ENCODE data around the gene DMD.
"Not testable (repeated sequence)": the region's sequence is repeated elsewhere in the genome, so short reads cannot be mapped to it uniquely, and the experiment has no call there.

Gene DMD

DNA sequence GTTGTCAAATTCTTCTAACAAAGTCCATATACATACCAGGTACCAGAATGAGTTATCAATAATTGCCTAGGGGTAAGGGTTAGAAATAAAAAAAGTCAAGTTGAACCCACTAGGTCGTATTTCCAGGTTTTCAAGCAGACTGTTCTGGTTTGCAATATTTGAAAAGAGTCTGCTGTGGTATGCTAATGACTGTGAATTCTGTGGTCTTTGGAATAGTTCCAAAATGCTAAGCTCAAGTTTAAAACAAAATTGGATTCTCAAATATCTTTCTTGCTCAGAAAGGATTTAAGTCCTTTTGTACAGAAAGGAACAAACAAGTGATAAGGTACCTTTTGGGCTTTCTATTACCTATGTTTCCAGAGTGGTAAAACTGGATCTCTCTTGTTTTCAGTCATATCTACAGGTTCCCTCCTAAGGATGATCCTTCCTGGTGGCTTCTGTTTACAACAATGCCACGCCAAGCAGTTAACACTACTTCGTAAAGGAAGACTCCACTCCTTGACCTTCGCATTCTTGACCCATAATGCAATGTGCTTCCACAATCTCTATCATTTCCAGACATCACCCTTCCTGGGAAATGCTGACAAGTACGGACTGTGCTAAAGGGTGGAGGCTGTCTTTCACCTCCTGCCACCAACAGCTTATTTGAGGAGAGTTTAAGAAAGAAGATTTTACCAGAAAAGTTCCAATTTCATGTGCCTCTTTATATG lies 1607.8 kb downstream of the DMD start:
- Mint-ChIP-seq H3K9me3 (no peaks in the 10 kb centered on the region), H3K4me1 (no peaks in the 10 kb centered on the region), H3K27me3 (no peaks in the 10 kb centered on the region), H3K36me3 (no peaks in the 10 kb centered on the region), H3K27ac (no peak overlapping the region), H3K4me3 (no peak overlapping the region)
- no peak for DNase-seq
- CTCF ChIA-PET = no interaction called here

DNA sequence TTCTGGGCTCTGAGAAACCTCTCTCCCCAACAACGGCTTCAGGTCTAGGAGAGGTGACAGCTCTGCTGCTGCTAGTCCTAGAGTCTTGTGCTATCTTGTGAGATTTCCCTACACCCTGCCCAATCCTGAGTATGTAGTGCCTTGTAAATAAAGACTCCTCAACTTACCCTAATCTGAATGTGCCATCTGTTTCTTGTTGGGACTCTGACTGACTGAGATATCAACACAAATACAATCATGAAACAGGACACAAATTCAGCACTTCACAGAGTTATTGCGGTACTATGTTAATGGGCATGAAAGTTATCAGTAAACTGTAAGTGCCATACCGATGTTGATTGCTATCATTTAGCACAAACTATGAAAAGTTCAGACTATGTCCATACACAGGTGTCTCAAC lies 1610.5 kb downstream of the DMD start:
- CTCF ChIA-PET = no interaction called here
- Mint-ChIP-seq H3K4me3 (no peak overlapping the region), H3K9me3 (no peaks in the 10 kb centered on the region), H3K27ac (no peak overlapping the region), H3K4me1 (no peaks in the 10 kb centered on the region), H3K27me3 (no peaks in the 10 kb centered on the region), H3K36me3 (no peaks in the 10 kb centered on the region)
- no peak for DNase-seq

DNA sequence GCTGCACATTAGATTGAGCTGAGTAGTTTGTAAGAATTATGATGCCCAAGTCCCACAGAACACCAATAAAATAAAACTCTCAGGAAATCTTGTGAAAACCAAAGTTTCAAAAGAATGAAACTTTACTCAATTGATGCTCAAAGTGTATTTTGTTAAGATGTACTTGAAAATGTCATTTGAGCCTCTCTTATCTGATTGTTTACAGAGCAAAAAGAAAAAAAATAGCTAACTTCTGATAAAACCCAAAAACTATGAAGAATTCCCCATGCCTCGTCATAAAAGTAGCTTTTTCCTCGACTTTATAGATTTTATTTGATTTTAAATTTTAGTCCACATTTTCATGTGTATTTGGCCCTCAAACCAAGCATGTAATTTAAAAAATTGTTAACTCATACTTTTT lies 1618.0 kb downstream of the DMD start:
- DNase-seq = no peak
- Mint-ChIP-seq H3K36me3 (no peaks in the 10 kb centered on the region), H3K9me3 (no peaks in the 10 kb centered on the region), H3K27me3 (no peaks in the 10 kb centered on the region), H3K4me1 (no peaks in the 10 kb centered on the region), H3K4me3 (no peak overlapping the region), H3K27ac (no peak overlapping the region)
- CTCF ChIA-PET = no interaction called here

DNA sequence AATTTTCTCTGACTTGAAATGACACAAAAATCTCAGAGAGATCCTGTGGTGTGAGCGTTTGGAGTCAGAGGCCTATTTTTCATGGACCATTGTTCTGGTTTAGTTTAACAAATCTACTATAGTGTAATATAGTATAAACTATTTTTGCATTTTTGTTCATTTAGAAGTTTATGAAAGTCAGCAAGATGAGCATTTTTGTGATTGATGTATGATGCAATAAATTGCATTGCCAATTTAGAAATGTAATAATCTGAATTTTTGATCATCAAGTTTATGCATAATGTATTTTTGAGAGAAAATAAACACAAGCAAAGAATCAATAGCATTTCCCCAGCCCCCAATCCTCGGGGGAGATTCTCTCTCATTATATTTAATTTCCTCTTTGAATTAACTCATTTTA lies 1620.0 kb downstream of the DMD start:
- H3K4me3 Mint-ChIP-seq = no peak overlapping the region
- no peaks in the 10 kb centered on the region for H3K9me3 Mint-ChIP-seq
- H3K36me3 Mint-ChIP-seq = no peaks in the 10 kb centered on the region
- no peak overlapping the region for H3K27ac Mint-ChIP-seq
- CTCF ChIA-PET = no interaction called here
- H3K27me3 Mint-ChIP-seq = no peaks in the 10 kb centered on the region
- DNase-seq = no peak
- H3K4me1 Mint-ChIP-seq = no peaks in the 10 kb centered on the region

DNA sequence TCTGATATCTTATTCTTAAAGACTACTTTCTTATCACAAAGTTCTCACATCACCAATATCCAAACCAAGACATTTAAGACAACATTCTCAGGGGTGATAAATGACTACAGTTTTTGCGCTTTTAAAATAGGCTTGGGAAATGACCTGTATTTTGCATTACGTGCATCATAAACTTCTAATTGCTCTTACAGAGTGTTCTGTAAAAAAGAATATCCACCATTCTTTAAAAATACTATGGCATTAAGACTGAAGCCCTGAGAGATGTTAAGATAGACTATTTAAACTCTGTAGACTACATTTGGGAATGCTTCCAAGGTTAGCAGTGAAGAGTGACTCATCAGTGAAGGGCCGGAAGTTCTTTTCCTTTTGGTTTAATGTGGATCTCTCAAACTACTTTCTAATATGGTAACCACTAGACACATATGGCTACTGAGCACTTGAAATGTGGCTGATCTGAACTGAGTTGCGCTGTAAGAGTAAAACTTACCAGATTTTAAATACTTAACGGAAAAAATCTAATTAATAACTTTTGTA lies 1620.7 kb downstream of the DMD start:
- H3K36me3 Mint-ChIP-seq = no peaks in the 10 kb centered on the region

DNA sequence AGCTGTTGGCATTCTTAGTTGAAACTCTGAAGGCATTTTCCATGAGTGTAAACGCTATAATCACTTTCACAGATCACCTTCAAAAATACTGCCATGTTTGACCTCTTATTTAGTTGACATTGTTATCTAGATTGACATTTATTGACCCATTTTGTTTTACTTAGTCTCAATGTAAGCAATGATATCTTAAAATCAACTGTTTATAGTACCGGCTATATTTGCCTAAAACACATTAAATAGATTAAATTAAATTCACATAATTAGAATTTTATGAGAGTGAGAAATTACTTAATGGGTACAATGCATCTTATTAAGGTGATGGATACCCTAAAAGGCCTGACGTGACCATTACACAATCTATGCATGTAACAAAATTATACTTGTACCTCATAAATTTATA lies 1621.8 kb downstream of the DMD start:
- CTCF ChIA-PET = no interaction called here
- no peaks in the 10 kb centered on the region for H3K27me3 Mint-ChIP-seq
- H3K36me3 Mint-ChIP-seq = no peaks in the 10 kb centered on the region
- H3K4me3 Mint-ChIP-seq = no peak overlapping the region
- H3K9me3 Mint-ChIP-seq = no peaks in the 10 kb centered on the region
- H3K4me1 Mint-ChIP-seq = no peaks in the 10 kb centered on the region
- H3K27ac Mint-ChIP-seq = no peak overlapping the region
- DNase-seq = no peak

More for the DNA sequence above, 1620.7 kb downstream of the DMD start:
- no peak overlapping the region for H3K4me3 Mint-ChIP-seq
- H3K27me3 Mint-ChIP-seq = no peaks in the 10 kb centered on the region
- CTCF ChIA-PET = no interaction called here
- no peak for DNase-seq
- H3K9me3 Mint-ChIP-seq = no peaks in the 10 kb centered on the region
- H3K27ac Mint-ChIP-seq = no peak overlapping the region
- H3K4me1 Mint-ChIP-seq = no peaks in the 10 kb centered on the region

DNA sequence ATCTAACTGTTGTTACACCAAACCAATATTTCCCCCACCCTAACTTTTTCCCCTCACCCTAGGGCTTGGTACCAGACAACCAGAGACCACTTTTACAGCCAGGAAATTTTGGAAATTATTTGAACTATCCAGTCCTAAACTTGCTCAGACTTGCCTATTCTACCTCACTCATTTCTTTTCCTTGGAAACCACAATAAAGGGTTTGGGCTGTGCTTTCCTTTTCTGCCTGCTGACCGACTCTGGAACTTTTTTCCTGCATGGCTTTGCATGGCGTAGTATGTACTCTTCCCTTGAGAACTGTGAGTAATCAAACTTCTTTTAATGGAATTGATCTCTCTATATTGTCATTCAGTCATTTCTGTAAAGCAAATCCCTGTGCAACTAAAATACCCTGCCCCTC lies 1623.0 kb downstream of the DMD start:
- no peaks in the 10 kb centered on the region for H3K27me3 Mint-ChIP-seq
- CTCF ChIA-PET = no interaction called here

DNA sequence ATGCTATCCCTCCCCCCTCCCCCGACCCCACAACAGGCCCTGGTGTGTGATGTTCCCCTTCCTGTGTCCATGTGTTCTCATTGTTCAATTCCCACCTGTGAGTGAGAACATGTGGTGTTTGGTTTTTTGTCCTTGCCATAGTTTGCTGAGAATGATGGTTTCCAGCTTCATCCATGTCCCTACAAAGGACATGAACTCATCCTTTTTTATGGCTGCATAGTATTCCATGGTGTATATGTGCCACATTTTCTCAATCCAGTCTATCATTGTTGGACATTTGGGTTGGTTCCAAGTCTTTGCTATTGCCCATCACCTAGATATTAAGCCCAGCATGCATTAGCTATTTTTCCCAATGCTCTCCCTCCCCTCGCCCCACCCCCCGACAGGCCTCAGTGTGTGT lies 1627.5 kb downstream of the DMD start:
- H3K27ac Mint-ChIP-seq, CTCF ChIA-PET, H3K4me3 Mint-ChIP-seq, H3K36me3 Mint-ChIP-seq, H3K27me3 Mint-ChIP-seq, H3K4me1 Mint-ChIP-seq, DNase-seq, H3K9me3 Mint-ChIP-seq: not testable (repeated sequence)

More for the DNA sequence above, 1623.0 kb downstream of the DMD start:
- Mint-ChIP-seq H3K4me1 (no peaks in the 10 kb centered on the region), H3K4me3 (no peak overlapping the region), H3K9me3 (no peaks in the 10 kb centered on the region), H3K36me3 (no peaks in the 10 kb centered on the region), H3K27ac (no peak overlapping the region)
- DNase-seq = no peak

DNA sequence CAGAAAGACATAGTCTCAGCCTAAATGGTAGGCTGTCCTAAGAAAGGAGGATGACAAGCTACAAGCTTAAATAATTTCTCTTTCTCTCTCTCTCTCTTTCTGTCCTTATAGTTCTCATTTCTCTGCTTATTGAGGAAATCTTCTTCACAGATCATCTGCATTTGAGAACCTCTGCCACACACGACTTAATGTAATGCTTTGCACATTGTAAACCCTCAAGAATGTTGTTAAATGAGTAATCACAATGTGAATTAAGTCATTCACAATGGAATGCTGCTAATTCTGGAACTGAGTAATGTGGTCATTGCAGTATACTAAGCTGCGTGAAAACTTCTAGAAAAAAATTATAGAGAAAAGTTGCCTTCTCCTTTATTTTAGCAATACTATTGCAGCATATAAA lies 1630.6 kb downstream of the DMD start:
- H3K36me3 Mint-ChIP-seq = no peaks in the 10 kb centered on the region
- no peaks in the 10 kb centered on the region for H3K4me1 Mint-ChIP-seq
- H3K27me3 Mint-ChIP-seq = no peaks in the 10 kb centered on the region
- no peak for DNase-seq
- no peak overlapping the region for H3K4me3 Mint-ChIP-seq
- no peaks in the 10 kb centered on the region for H3K9me3 Mint-ChIP-seq
- no peak overlapping the region for H3K27ac Mint-ChIP-seq
- CTCF ChIA-PET = no interaction called here

DNA sequence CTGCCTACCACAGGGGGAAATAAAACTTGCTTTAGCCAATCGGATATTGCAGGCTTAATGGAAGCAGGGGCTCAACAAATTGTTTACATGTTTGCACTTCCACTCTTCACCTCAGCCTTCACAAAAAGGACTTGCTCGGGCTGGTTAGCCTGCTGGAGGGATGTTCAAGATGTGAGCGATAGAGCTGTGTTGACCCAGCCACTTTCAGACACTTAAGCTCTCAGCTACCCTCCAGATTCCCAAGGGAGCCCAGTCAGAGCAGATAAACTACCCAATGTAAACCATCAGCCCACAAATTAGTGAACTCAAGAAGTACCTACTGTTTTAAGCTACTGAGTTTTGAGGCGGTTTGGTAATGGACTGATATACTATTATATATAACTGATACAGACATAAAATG lies 1631.1 kb downstream of the DMD start:
- Mint-ChIP-seq H3K4me1 (no peaks in the 10 kb centered on the region), H3K9me3 (no peaks in the 10 kb centered on the region), H3K27ac (no peak overlapping the region), H3K4me3 (no peak overlapping the region), H3K36me3 (no peaks in the 10 kb centered on the region), H3K27me3 (no peaks in the 10 kb centered on the region)
- DNase-seq = no peak
- CTCF ChIA-PET = no interaction called here

DNA sequence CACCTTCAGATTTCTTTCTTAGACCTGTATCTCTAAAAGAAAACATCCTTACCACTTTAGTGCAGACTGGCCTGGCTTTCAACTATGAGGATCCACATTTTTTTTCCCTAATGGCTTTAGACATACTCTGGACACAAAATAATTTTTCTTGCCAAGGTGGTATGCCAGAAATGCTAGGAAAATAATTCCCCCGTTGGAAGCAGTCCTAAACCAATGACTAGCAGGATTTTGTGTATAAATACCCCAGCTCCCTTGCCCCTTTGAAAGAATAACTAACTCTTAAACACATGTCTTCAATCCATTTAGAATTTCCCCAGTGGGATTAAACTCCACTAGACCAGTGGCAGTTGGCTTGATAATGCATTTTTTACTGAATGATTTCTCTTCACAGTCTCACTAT lies 1639.0 kb downstream of the DMD start:
- H3K36me3 Mint-ChIP-seq = no peaks in the 10 kb centered on the region
- no peak overlapping the region for H3K27ac Mint-ChIP-seq
- no peaks in the 10 kb centered on the region for H3K9me3 Mint-ChIP-seq
- H3K4me1 Mint-ChIP-seq = no peaks in the 10 kb centered on the region
- no peak overlapping the region for H3K4me3 Mint-ChIP-seq
- no peak for DNase-seq
- H3K27me3 Mint-ChIP-seq = no peaks in the 10 kb centered on the region
- CTCF ChIA-PET = no interaction called here

DNA sequence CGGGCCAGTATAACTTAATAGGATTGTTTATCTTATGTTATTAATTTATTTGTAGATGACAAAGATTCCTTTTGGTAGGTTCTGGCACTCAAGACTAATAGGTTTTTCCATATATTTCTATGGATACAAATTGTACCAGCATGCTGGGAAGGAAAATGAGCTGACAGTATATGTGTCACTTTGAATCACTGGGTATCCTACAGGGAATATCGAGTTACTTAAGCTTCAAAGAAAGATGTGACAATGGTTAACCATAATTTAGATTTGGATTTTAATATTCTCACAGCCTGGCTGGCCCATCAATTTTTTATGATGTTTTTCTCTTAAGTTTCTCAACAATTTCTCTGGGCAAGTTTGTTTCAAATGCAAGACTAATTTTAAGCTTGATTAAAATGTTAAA lies 1640.7 kb downstream of the DMD start:
- no peak overlapping the region for H3K4me3 Mint-ChIP-seq
- no peaks in the 10 kb centered on the region for H3K27me3 Mint-ChIP-seq
- H3K27ac Mint-ChIP-seq = no peak overlapping the region
- DNase-seq = no peak
- CTCF ChIA-PET = no interaction called here
- H3K9me3 Mint-ChIP-seq = no peaks in the 10 kb centered on the region
- H3K36me3 Mint-ChIP-seq = no peaks in the 10 kb centered on the region
- no peaks in the 10 kb centered on the region for H3K4me1 Mint-ChIP-seq

DNA sequence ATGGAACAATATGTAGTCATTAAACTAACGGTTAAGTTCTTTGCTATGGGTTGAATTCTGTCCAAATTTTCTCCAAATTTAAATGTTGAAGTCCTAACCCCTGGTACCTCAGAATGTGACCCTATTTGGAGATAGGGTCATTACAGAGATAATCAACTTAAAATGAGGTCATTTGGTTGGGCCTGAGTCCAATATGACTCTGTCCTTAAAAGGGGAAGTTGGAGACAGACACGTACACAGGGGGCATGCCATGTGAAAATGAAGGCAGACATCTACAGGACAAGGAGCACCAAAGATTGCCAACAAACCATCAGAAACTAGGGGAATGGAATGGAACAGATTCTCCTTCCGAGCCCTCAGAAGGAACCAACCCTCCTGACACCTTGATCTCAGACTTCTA lies 1647.6 kb downstream of the DMD start:
- H3K9me3 Mint-ChIP-seq = no peaks in the 10 kb centered on the region
- H3K27ac Mint-ChIP-seq = no peak overlapping the region
- CTCF ChIA-PET = no interaction called here
- no peak for DNase-seq
- H3K36me3 Mint-ChIP-seq = no peaks in the 10 kb centered on the region
- H3K4me3 Mint-ChIP-seq = no peak overlapping the region
- no peaks in the 10 kb centered on the region for H3K27me3 Mint-ChIP-seq
- no peaks in the 10 kb centered on the region for H3K4me1 Mint-ChIP-seq

DNA sequence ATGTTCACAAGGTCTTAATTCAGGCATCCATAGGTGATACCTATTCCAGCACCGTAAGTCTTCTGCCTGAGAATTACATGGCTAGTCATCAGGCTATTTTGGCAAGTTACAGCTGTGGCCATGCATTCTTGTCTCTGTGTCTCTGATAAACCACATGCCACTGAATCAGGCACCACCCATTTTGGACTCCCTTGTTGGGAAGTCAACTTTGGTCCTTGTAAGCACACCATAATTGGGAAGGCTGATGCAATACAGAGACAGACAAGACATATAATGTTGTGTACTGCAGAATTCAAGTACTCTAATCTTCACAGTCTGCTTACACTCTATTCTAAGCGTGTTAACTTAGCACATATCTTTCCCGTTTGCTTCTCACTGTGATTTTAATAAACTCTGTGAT lies 1655.8 kb downstream of the DMD start:
- CTCF ChIA-PET = no interaction called here
- Mint-ChIP-seq H3K4me3 (no peak overlapping the region), H3K27ac (no peak overlapping the region), H3K9me3 (no peaks in the 10 kb centered on the region), H3K4me1 (no peaks in the 10 kb centered on the region), H3K27me3 (no peaks in the 10 kb centered on the region), H3K36me3 (no peaks in the 10 kb centered on the region)
- no peak for DNase-seq

DNA sequence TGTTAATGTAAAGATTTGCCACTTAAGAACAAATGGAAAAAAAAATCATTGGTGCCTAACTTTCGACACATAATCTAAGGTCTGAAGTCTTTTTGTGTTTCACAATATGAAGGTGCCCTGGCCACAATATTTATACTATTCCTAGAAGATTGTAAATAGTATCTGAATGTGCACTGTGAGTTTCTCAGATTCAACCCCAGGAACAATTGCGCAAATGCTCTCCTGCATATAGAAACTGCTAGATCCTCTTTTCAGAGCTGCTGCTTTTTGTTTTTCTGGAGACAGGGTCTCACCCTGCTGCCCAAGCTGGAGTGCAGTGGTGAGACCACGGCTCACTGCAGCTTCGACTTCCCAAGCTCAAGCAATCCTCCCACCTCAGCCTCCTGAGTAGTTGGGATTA lies 1659.4 kb downstream of the DMD start:
- H3K4me1 Mint-ChIP-seq = no peaks in the 10 kb centered on the region
- no peaks in the 10 kb centered on the region for H3K27me3 Mint-ChIP-seq
- CTCF ChIA-PET = no interaction called here
- DNase-seq = no peak
- H3K27ac Mint-ChIP-seq = no peak overlapping the region
- no peaks in the 10 kb centered on the region for H3K36me3 Mint-ChIP-seq
- no peak overlapping the region for H3K4me3 Mint-ChIP-seq
- no peaks in the 10 kb centered on the region for H3K9me3 Mint-ChIP-seq

DNA sequence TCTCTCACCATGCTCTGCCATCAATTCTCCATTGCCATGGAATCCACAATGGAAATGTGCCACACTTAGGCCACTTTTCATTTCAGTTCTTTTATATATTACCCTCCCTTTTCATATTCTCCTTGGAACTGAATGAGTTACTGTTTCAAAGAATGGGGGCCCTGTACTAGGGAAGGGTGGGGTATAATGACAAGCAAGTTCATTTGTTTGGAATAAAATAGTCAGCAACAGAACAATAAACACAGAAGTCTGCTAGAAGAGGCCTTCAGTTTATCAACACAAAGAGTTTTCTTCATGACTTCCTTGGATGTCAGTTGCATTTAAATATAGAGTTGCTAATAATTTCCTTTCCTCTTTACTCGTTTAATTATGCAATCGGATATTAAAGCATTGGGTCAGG lies 1661.2 kb downstream of the DMD start:
- CTCF ChIA-PET = no interaction called here
- no peaks in the 10 kb centered on the region for H3K9me3 Mint-ChIP-seq

More for the DNA sequence above, 1661.2 kb downstream of the DMD start:
- H3K4me1 Mint-ChIP-seq = no peaks in the 10 kb centered on the region
- no peaks in the 10 kb centered on the region for H3K27me3 Mint-ChIP-seq
- DNase-seq = no peak
- no peak overlapping the region for H3K27ac Mint-ChIP-seq
- no peaks in the 10 kb centered on the region for H3K36me3 Mint-ChIP-seq
- no peak overlapping the region for H3K4me3 Mint-ChIP-seq

All from activated naive CD4-positive, alpha-beta T cell treated with anti-CD3 and anti-CD28 coated beads, Interleukin-2, amount 10 ng/mL, durations not matched to agents 7 days and 5 days (primary cell).